Ovary (tissue), 3 donors: ENCODE results near the gene PRM2.

Experiments
- EP300 ChIP-seq: sonication (generic); formaldehyde crosslinking; IDR thresholded peaks from one replicate; pipeline ENCODE4 v1.6.1; 2017; ENCODE audit warnings: antibody characterized with exemption
- POLR2A ChIP-seq: fragments of 450-650 bp; IDR thresholded peaks from one replicate; pipeline ENCODE4 v1.6.1; 2017; ENCODE audit warnings: antibody characterized with exemption, mild to moderate bottlenecking, moderate library complexity
- TF ChIP-seq, protein P1 (sequence below), 3 donors: fragments of 450-650 bp in 2 of 3; fragments of 200-600 bp in 1 of 3; IDR thresholded peaks; one replicate each; pipeline versions ENCODE4 v1.5.1 to v1.8.0; 2016 to 2022; ENCODE audit warnings: antibody characterized with exemption in 3 of 3, mild to moderate bottlenecking in 1 of 3
- donor health status: DM: no; HTN: no; CAD: no.

DNA sequence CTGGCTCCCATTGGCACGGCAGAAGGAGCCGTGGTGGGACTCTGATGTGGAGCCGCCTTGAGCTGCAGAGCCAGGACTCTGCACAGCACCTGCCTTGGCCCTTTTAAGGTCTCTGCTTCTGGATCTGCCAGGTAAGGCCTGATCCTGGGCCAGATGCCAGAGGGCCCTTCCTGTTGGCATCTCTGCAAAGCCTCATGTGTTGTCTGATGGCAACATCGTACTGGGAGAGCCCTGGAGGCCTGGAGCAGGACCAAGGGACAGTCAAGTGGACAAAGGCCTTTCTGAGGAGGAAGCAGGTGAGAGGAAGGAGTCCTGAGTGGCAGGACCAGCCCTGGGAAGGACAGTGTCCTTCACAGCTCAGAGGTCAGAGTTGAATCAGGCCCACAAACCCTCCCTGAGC is 46.4 kb downstream of the PRM2 start:
- TF ChIP-seq, protein P1, sequence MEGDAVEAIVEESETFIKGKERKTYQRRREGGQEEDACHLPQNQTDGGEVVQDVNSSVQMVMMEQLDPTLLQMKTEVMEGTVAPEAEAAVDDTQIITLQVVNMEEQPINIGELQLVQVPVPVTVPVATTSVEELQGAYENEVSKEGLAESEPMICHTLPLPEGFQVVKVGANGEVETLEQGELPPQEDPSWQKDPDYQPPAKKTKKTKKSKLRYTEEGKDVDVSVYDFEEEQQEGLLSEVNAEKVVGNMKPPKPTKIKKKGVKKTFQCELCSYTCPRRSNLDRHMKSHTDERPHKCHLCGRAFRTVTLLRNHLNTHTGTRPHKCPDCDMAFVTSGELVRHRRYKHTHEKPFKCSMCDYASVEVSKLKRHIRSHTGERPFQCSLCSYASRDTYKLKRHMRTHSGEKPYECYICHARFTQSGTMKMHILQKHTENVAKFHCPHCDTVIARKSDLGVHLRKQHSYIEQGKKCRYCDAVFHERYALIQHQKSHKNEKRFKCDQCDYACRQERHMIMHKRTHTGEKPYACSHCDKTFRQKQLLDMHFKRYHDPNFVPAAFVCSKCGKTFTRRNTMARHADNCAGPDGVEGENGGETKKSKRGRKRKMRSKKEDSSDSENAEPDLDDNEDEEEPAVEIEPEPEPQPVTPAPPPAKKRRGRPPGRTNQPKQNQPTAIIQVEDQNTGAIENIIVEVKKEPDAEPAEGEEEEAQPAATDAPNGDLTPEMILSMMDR (IDR thresholded peaks at IDR 0.05): no peak
- TF ChIP-seq POLR2A (no peak), EP300 (no peak)
